NOMO-1 treated with DMSO at 0.1 percent for 48 hours (cell line): Measurements from ENCODE around the gene STYK1.

Source experiments
- DNase-seq: peaks from one replicate; lab custom pipeline; 2025; ENCODE audit not compliant: unreplicated experiment; lab: John Stamatoyannopoulos, UW

STYK1 gene

GRCh38 chr12:10673659-10674384 lies at the start of gene STYK1:
Gene STYK1, minus strand, starts transcription at chr12:10674052. Its CDS starts 39,434 bp downstream, at chr12:10634618.
- peak; percentile 63 for DNase-seq

GRCh38 chr12:10722905-10723746 lies 49.3 kb upstream of the STYK1 start, which contains the start of gene YBX3:
Gene YBX3, minus strand, starts transcription at chr12:10723323. Its CDS starts 212 bp downstream, at chr12:10723111.
- peak; percentile 63 for DNase-seq

DNA sequence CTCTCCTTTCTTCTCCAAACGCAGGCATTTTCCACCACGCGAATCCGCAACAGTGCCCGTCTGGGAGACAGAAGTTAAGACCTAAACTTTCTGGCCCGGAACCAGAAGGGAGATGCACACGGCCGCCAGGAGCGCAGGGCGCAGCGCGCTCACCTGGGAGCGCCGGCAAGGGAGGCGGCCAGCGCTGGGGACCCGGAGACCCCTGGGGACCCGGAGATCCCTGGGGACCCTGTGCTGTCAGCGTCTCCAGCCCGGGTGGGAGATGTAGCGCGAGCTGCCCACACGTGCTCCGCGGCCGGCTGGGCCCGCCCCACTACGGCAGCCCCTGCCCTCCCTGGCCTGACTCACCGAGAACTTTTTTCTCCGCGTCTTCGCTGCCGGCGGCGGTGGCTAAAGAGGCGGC lies 48.7 kb upstream of the STYK1 start:
- peak; percentile 46 for DNase-seq

- peak; percentile 76 for DNase-seq
Measured at GRCh38 chr12:10721651-10722501, 48.0 kb upstream of the STYK1 start.

DNA sequence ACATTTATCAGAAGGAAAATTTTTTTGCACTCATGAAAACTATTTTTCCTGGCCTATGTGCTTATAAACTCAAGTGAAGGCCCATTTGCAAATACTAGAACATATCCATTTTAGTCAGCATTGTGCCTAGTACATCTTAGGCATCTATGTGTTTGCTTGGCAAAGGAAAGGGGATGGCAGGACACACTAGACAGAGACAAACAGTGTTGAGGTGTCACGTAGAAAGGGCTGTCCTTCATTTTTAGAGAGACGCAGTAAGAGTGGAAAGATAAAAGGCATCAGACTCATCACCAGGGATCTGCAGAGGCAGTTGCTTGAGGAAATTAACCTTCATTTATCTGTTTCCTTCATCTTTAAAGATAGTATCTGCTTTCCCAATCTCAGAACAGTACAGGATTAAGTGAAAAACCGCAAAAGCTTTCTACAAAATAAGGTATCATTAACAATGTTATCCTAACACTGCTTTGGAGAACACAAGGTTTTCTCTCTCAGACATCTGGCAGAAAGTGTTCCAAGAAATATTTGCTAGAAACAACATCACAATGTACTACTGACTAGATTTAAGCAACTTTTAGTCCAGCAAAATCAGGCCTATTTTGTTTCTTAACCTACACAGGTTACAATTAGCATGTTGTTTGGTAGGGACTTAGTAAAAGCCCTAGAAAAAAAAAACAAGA lies 47.3 kb upstream of the STYK1 start:
- no peak for DNase-seq

GRCh38 chr12:10719482-10719881 lies 45.6 kb upstream of the STYK1 start:
- no peak for DNase-seq

GRCh38 chr12:10718279-10718821 lies 44.5 kb upstream of the STYK1 start:
- no peak for DNase-seq

DNA sequence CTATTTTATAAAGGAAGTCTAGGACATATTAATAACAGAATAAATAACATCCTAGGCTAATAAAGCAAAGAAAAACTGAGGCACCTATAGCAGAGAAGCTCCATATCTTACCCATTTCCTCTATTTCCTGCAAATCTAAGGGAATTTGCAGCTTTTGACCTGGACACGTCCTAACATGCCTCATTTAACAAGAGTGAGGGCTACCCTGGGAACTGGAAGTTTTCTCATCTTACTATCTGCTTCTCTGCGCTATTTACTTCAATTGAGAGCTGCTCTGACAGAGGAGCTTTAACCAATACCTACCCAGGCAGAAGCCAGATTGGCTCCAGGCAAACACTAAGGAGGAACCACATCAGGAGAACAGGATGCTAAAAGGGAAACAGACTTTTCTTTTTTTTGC lies 43.6 kb upstream of the STYK1 start:
- DNase-seq = no peak

GRCh38 chr12:10716704-10717315 lies 43.0 kb upstream of the STYK1 start:
- no peak for DNase-seq

DNA sequence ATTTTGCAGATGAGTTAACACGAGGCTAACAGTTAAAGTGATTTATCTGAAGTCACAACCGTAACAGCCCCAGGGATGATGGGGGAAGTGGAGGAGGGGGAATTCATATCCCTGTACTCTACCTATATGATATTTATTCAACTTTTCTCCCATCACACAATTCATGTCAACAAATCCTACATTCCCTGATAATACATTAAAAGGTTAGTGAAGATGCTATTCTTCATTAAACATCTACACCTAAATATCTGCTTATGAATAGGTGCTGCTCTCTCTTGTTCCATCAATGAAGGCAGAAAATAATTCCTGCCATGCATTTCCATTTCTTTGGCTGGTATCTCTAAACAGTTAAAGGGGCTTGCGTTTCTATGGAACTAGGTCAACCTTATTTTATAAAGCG lies 42.4 kb upstream of the STYK1 start:
- DNase-seq = no peak

- DNase-seq = no peak
Measured at GRCh38 chr12:10715491-10715890, 41.6 kb upstream of the STYK1 start.

GRCh38 chr12:10709808-10710207 lies 36.0 kb upstream of the STYK1 start:
- no peak for DNase-seq

- no peak for DNase-seq
Measured at GRCh38 chr12:10708862-10709261, 35.0 kb upstream of the STYK1 start.

- DNase-seq = no peak
Measured at GRCh38 chr12:10705655-10706054, 31.8 kb upstream of the STYK1 start.

GRCh38 chr12:10701843-10702242 lies 28.0 kb upstream of the STYK1 start:
- no peak for DNase-seq

DNA sequence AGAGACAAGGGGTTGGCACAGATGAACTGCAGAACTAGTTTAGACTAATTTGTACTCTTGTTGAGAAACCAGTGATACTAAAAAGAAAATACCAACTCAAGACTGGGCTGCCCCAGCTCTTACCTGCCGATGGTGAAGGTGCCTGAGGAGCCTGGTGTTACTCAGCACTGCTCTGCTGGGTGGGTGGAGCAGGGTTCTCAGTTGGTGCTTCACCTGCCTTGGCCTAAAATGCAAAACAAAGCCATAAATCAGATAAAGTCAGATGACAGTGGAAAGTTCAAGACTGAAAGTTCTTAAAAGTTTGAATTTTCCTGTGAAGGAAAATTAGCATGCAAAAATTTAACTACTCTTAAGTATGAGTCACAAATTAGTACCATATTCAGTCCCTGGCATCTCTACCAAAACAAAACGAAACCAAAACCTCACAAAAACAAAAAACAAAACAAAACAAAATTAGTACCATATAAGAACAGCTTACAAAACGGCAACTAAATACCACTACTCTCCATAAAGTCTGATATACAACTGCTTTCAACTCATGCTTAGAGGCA lies 27.4 kb upstream of the STYK1 start:
- DNase-seq = no peak

DNA sequence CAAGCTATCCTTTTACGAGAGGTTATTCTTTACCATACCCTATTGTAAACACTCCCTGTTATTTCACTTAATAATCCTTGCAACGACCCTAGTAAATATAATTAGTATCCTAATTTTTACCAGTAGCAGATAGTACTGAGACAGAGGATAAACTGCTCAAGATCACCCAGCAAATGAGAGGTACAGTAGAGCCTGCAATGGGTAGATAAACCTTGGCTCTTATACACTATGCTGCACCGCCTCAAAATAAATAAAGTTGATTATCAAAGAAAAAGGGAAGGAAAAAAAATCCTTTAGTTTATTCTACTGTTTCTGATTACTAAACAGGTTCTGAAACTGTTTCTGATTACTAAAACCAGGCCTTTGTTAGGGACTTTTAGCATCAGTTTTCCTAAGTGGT lies 26.7 kb upstream of the STYK1 start:
- DNase-seq = no peak

- no peak for DNase-seq
Measured at GRCh38 chr12:10697862-10698261, 24.0 kb upstream of the STYK1 start.

DNA sequence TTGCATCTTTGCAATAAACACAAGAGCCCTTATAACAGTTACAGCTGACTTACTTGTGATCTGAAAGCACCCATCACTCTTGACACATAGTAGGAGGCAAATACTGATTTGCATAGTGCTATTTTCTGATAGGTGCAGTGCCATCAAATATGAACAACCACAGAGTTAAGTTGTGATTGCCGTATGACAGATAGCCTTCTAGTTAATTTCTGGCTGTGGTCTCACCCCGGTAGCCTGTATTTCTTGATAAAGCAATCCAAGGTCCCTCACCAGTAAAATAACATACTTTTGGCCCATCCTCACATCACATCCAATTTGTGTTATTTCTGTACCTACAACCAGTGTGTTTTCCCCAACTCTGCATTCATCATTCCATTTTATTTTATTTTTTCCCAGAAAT lies 23.3 kb upstream of the STYK1 start:
- DNase-seq = no peak

GRCh38 chr12:10690906-10691305 lies 17.1 kb upstream of the STYK1 start:
- DNase-seq = no peak
